OCI-LY7 (cell line): ENCODE measurements around the gene GSX1.

Experiments
- CTCF ChIP-seq: fragments of 200-600 bp; sonication (generic); conservative IDR thresholded peaks from 2 replicates; pipeline ENCODE4 v1.5.1; 2014; ENCODE audit warnings: mild to moderate bottlenecking, antibody characterized with exemption, low read length, moderate library complexity, mixed read lengths
- EZH2phosphoT487 ChIP-seq: fragments of 200-600 bp; sonication (generic); IDR thresholded peaks from 2 replicates; pipeline ENCODE4 v1.6.1; 2018; ENCODE audit warnings: low read depth, borderline replicate concordance, mild to moderate bottlenecking, mixed run types, antibody characterized with exemption, low read length, moderate library complexity, mixed read lengths

GRCh38 chr13:27813826-27814225 lies 21.5 kb downstream of the GSX1 start:
- no peak for TF ChIP-seq CTCF
- no peak for TF ChIP-seq EZH2phosphoT487
